Omental fat pad (tissue), 4 donors: ENCODE measurements around the gene ACIN1. TPM values are rescaled to one million over a fixed set of nuclear protein-coding genes. Genes with fewer than 3 reads are reported as not detected.

ENCODE experiments used
- ATAC-seq: fragments of 150-250 bp; one replicate; pipeline ENCODE4 v1.9.1; 2016; ENCODE audit warnings: mild to moderate bottlenecking, moderate library complexity; ENCODE audit not compliant: low FRiP score
- DNase-seq: peaks from one replicate; pipeline ENCODE4 v3.0.0-alpha.2; 2019; ENCODE audit warnings: low spot score
- total RNA-seq, 4 donors: library from RNA; depleted of rRNA; stranded (reverse); fragments of >200 nt; gene quantifications; one replicate each; pipeline ENCODE4 v1.1.0, GENCODE V29; 2016
- TF ChIP-seq, protein P1 (sequence below), 3 donors: fragments of 450-650 bp; IDR thresholded peaks; one replicate each; pipeline ENCODE4 v1.5.1; 2016 to 2017; ENCODE audit warnings: antibody characterized with exemption in 3 of 3, mild to moderate bottlenecking in 3 of 3, moderate library complexity in 2 of 3

The ACIN1 gene
- total RNA-seq, 4 donors from 2014 or later, result 85.6 to 143 (median 120) TPM

DNA sequence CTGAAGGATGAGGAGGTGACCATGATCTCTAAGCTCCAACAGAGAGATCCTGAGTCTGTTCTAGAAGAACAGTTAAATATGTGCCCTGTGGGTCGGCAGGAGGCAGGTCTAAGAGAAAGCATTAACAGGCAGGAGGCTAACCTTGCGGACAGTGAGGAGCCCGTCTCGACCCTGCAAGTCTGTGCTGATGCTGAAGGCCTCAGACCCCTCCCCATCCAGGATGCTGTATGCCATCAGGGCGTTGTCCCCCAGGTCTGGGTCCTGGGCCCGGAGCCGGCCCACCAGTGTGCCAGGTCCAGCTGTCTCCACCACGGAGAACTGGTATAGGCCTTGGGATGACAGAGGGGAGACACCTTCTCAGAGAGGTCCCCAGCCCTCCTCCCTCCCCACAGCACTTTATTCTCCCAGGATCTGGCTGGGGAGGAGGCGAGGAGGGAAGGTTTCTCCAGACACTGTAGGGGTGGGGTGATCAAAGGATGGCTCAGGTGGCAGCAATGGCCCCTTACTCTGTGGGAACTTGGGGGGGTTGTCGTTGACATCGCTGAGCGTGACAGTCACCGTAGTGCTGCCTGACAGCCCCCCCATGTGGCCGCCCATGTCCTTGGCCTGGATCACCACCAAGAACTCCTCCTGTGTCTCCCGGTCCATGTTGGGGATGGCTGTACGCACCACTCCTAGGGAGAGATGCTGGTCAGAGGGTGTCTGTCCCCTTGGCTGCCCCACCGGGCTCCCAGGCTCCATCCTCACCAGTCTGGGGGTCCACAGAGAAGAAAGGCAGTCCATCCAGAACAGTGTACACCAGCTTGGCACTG lies 40.7 kb downstream of the ACIN1 start:
- ATAC-seq, result no peak
- DNase-seq, result no peak

DNA sequence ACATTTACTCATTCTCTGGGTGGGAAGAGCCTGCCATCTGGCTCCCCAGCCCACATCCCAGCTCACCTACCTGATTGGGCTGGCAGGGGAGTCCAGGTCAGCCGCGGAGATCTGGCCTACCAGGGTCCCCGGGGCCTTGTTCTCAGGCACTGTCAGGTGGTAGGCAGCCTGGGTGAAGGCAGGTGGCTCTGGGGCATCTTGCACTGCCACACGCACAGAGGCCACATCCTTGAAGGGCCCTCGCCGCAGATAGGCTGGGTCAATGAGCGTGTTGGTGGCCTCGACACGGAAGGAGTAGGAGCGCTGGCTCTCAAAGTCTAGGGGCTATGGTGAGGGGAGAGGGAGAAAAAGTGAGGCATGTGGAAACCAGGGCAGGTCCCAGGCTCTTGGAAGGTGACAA lies 41.5 kb downstream of the ACIN1 start:
- DNase-seq, result no peak

More for the DNA sequence above, 40.7 kb downstream of the ACIN1 start:
- TF ChIP-seq, protein P1, sequence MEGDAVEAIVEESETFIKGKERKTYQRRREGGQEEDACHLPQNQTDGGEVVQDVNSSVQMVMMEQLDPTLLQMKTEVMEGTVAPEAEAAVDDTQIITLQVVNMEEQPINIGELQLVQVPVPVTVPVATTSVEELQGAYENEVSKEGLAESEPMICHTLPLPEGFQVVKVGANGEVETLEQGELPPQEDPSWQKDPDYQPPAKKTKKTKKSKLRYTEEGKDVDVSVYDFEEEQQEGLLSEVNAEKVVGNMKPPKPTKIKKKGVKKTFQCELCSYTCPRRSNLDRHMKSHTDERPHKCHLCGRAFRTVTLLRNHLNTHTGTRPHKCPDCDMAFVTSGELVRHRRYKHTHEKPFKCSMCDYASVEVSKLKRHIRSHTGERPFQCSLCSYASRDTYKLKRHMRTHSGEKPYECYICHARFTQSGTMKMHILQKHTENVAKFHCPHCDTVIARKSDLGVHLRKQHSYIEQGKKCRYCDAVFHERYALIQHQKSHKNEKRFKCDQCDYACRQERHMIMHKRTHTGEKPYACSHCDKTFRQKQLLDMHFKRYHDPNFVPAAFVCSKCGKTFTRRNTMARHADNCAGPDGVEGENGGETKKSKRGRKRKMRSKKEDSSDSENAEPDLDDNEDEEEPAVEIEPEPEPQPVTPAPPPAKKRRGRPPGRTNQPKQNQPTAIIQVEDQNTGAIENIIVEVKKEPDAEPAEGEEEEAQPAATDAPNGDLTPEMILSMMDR (IDR thresholded peaks at IDR 0.05), result no peak

DNA sequence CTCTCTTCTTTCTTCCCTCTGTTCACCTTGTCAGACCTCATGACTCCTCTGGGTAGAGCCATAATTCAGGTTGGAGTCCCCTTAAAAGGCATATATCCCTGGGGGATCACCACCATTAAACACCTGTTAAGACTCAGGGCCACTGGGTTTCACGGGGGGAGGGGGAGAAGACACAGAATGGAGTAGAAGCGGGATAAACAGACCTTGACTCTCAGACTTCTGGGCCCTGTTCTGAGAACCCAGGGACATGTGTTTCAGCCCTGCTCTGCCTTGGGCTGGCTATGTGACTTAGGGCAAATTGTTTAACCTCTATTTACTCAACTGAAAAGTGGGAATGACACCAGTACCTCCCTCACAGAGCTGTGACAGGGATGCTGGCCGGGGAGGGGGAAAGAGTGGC lies 42.3 kb downstream of the ACIN1 start:
- TF ChIP-seq, protein P1 (IDR thresholded peaks at IDR 0.05), result no peak
- ATAC-seq, result no peak
- DNase-seq, result no peak

More for the DNA sequence above, 41.5 kb downstream of the ACIN1 start:
- TF ChIP-seq, protein P1 (IDR thresholded peaks at IDR 0.05), result no peak
- no peak for ATAC-seq

DNA sequence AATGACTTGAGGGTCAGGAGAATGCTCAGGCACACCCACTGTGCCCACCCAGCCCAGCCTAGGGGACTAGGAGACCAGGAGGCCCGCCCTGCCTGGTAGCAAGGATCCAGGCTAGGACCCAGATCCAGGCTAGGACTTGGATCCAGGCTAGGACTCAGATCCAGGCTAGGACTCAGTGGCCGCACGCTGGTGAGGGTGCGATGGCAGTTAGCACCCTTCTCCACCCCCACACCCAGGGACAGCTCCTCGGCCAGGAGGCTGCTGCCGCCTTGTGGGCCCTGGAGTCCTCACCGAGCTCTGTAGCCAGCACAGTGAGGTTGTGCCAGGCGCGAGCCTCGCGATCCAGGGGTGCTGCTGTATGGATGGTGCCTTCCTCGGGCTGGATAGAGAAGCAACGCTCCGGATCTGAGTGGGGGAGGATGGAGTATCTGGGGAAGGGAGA lies 42.7 kb downstream of the ACIN1 start:
- TF ChIP-seq, protein P1 (IDR thresholded peaks at IDR 0.05), result no peak
- DNase-seq (no peak), ATAC-seq (no peak)

DNA sequence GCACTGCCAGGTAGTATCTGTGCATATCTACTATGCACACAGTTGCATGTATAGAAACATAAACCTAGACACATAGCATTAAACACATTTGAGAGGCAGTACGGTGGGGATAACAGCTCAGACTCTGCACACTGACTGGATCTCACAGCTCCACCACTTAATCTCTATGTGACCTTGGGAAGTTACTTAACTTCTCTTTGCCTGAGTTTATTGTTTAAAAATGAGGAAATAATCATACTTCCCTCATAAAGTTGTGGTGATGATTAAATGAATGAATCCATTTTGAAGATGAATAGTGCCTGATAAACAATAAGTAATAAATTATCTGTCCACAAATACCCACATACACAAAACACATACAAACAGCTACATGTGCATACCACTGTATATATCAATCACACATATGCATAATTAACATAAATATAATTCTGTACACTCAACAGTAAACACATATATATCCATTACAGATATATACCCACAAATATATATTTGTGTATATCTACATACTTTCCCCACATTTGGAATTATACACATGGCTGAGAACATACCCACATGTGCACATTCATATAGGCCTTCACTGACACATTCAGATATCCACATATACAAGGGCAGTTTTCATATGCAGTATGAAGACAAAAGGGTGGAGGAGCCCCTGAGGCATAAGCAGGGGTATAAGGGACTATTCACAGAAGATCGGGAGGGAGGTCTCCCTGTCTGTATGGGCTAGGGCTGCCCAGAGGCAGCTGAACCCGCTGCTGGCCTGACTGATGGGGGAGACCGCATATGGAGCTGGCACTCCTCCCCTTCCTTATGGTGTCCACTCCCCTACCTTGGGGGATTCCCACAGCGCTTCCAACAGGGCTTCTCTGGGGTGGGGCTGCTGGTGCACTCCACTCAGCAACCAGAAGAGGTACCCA lies 43.5 kb downstream of the ACIN1 start:
- TF ChIP-seq, protein P1 (IDR thresholded peaks at IDR 0.05), result no peak

DNA sequence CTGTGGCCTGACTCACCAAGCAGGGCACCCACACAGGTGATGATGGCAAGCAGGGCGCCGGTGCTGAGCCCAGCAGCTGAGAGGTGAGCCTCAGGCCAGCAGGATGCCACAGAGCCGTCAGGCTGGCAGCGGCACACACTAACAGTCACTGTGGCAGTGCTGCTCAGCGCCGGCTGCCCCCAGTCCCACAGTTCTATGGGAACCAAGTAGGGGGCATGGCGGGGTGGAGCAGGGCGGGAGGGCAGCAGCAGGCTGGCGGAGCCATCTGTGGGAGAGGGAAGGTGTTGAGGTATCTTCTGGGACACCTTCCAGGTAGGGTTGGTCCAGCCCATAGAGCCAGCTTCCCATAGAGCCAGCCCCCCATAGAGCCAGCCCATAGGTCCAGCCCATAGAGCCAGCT lies 45.9 kb downstream of the ACIN1 start:
- DNase-seq, result no peak

More for the DNA sequence above, 43.5 kb downstream of the ACIN1 start:
- DNase-seq (no peak), ATAC-seq (no peak)

More for the DNA sequence above, 45.9 kb downstream of the ACIN1 start:
- no peak for ATAC-seq
- TF ChIP-seq, protein P1 (IDR thresholded peaks at IDR 0.05), result no peak
